H1 (cell line): ENCODE results near the gene ENTPD8. TPM values are rescaled to one million over a fixed set of nuclear protein-coding genes. Genes with fewer than 3 reads are reported as not detected.

Experiments used
- polyA plus RNA-seq, 7 experiments: library from polyadenylated mRNA; depleted of rRNA in 3 of 7; stranded (reverse) in 5 of 7; unstranded in 2 of 7; fragments of >200 nt in 5 of 7; fragments of 200-250 nt in 2 of 7; gene quantifications; 1 replicate in 5 of 7; 2 replicates in 1 of 7; 4 replicates in 1 of 7; pipeline versions ENCODE4 v1.2.1 to v1.2.3, GENCODE V29; 2011 to 2013; ENCODE audit warnings: missing spikeins in 2 of 7, mixed read lengths in 2 of 7
- total RNA-seq: library from RNA; stranded (reverse); fragmentation: NEBNext Ultra II Directional; extraction: Animal tissue kit (Norgen Biotek cat#: 25700); gene quantifications from 2 replicates; pipeline ENCODE4 v1.2.1, GENCODE V29; 2021
- TF ChIP-seq, protein P1 (sequence below): IDR thresholded peaks from 2 replicates; pipeline ENCODE4 v1.6.1; 2011; ENCODE audit warnings: low read length, improper control_type of control experiment

ENTPD8 gene
- total and polyA plus RNA-seq, 2 of the 8 experiments (the other 6 are each of a cell fraction or from before 2014, with no cell fraction given) = 0.48 to 0.51 TPM

DNA sequence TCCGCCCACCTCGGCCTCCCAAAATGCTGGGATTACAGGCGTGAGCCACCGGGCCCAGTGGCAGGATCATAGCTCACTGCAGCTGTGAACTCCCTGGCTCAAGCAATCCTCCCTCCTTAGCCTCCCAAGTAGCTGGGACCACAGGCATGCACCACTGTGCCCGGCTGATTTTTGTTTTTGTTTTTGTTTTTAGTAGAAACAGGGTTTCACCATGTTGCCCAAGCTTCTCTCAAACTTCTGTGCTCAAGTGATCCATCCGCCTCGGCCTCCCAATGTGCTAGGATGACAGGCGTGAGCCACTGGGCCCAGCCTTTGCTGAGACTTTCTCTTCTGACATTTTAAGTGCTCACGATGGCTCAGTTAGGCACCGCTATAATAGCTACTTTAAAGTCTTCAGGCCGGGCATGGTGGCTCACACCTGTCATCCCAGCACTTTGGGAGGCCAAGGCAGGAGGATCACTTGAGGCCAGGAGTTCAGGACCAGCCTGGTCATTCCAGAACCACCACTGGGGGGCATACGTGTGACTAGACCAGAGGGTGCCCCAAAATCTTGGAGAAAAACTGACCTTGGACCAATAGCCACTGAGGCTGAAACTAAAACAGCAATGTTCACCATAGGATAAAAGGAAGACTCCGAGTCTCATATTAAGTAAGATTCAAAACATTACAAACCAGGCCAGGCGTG, 3.1 kb upstream of the ENTPD8 start (continued):
- TF ChIP-seq, protein P1, sequence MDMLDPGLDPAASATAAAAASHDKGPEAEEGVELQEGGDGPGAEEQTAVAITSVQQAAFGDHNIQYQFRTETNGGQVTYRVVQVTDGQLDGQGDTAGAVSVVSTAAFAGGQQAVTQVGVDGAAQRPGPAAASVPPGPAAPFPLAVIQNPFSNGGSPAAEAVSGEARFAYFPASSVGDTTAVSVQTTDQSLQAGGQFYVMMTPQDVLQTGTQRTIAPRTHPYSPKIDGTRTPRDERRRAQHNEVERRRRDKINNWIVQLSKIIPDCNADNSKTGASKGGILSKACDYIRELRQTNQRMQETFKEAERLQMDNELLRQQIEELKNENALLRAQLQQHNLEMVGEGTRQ = no peak
